Epithelial cell of proximal tubule (primary cell): ENCODE measurements around the gene KCNK18. TPM values are rescaled to one million over a fixed set of nuclear protein-coding genes. Genes with fewer than 3 reads are reported as not detected.

Experiments
- DNase-seq: peaks from one replicate; pipeline ENCODE4 v3.0.0-alpha.2; 2011; ENCODE audit warnings: low read depth
- H3K4me3 ChIP-seq: 2 replicates; pipeline ENCODE4 v1.5.1; 2011; ENCODE audit warnings: low read depth, mild to moderate bottlenecking, low read length
- total RNA-seq: library from RNA; depleted of rRNA; stranded (reverse); fragments of >200 nt; gene quantifications from 2 replicates; pipeline ENCODE4 v1.2.3, GENCODE V29; 2015
- TF ChIP-seq, protein P1 (sequence below): conservative IDR thresholded peaks from 2 replicates; pipeline ENCODE4 v1.5.1; 2012; ENCODE audit warnings: low read depth, mild to moderate bottlenecking, low read length

Gene KCNK18
- total RNA-seq, 1 donor from 2014 or later, result not detected

DNA sequence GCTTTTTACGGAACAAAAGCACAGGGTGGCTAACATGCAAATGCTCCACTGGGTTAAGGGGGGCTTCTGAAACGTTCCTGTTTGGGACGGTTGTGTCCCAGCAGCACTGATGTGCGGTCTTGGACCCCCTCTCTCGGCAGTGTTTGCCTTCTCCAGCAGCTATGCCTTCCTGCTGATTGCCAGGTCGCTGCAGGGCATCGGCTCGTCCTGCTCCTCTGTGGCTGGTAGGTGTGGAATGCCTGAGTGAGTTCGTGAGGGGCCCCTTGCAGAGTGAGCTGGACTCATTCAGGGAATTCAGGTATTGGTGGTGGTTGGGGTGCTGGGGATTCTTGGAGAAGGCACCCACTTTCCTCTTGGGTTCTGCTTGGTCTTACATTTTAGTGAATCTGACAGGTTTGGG is 56.6 kb downstream of the KCNK18 start:
- TF ChIP-seq, protein P1, sequence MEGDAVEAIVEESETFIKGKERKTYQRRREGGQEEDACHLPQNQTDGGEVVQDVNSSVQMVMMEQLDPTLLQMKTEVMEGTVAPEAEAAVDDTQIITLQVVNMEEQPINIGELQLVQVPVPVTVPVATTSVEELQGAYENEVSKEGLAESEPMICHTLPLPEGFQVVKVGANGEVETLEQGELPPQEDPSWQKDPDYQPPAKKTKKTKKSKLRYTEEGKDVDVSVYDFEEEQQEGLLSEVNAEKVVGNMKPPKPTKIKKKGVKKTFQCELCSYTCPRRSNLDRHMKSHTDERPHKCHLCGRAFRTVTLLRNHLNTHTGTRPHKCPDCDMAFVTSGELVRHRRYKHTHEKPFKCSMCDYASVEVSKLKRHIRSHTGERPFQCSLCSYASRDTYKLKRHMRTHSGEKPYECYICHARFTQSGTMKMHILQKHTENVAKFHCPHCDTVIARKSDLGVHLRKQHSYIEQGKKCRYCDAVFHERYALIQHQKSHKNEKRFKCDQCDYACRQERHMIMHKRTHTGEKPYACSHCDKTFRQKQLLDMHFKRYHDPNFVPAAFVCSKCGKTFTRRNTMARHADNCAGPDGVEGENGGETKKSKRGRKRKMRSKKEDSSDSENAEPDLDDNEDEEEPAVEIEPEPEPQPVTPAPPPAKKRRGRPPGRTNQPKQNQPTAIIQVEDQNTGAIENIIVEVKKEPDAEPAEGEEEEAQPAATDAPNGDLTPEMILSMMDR, result no peak
- no peak overlapping the region for H3K4me3 ChIP-seq
- no peak for DNase-seq

- TF ChIP-seq, protein P1, result no peak
- no peak overlapping the region for H3K4me3 ChIP-seq
- DNase-seq, result no peak
Measured at GRCh38 chr10:117254338-117254737, 57.0 kb downstream of the KCNK18 start.

DNA sequence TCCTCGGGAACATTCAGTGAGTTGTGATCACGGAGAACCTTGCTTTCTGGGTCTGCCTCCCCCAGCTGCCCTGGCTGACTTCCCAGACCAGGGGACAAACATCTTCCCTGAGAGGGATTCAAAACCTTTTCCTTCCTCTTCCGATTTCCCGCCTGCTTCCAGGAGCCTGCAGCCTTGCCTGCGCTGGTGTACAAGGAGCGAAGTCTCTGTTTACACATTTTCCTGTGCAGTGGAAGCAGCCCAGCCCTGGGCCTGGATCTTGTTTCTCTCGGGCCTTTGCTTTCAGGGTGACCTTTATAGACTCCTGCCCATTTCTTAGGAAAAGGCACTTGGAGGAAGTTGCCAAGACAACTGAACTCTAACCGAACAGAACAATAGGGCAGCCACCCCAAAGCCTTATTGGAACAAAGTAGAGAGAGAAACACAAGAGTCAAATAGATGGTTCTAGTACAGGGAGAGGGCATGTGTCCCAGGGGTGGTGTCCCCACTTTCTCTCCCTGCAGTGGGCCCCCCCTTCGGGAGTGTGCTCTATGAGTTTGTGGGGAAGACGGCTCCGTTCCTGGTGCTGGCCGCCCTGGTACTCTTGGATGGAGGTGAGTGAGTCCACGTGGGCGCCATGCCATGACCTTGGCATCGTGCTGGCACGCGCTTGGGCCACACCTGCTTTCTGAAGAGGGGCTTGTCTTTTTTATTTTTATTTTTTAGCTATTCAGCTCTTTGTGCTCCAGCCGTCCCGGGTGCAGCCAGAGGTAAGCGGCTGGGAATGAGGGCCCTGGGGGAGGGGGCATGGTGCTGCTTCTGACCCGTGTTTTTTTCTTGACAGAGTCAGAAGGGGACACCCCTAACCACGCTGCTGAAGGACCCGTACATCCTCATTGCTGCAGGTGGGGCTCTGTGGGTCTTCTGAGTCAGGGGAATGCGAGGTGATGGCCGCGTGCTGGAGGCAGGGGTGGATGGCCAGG is 57.8 kb downstream of the KCNK18 start:
- DNase-seq, result no peak
- H3K4me3 ChIP-seq, result no peak overlapping the region
- TF ChIP-seq, protein P1, result no peak

GRCh38 chr10:117255835-117256460 is 58.7 kb downstream of the KCNK18 start:
- DNase-seq, result no peak
- no peak overlapping the region for H3K4me3 ChIP-seq
- TF ChIP-seq, protein P1, result no peak

DNA sequence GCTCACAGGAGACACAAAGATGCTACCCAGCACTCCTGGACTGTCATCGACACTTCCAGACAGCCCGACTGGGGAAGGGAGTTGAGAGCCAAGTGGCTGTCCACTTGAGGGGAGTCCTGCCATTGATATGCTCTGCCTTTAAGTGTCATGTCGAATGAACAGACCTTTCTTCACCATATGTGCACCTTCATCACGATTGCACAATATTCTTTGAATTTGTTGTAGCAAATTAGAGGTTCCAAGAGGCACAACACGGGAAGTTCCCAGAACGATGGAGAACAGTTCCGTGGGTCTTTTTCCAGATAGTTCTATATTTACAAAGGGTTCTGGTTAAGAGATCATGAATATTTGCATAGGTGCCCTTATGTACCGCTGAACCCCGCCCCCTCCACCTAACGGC is 59.6 kb downstream of the KCNK18 start:
- TF ChIP-seq, protein P1, result no peak
- no peak overlapping the region for H3K4me3 ChIP-seq
- DNase-seq, result no peak

GRCh38 chr10:117257721-117258120 is 60.4 kb downstream of the KCNK18 start:
- H3K4me3 ChIP-seq, result no peak overlapping the region
- TF ChIP-seq, protein P1, result no peak
- no peak for DNase-seq
